ENCODE data around the gene INTS3.

Gene INTS3

DNA sequence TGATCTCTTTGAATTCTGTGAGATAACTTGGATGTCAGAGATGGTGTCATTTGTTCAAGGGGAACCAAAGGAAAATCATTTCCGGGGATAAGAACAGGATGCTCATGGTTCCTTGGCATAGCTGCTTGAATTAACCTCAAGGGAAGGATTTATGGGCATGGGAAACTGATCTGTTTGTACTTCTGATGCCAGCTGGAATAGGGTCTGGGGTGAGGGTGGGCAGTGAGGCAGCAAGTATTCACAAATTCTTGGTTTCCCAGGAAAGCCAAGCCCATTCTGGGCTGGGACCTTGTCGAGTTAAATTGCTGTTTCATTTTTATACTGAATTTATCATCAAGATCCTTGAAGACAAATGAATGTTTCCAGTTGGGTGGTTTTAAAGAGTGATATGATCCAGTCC lies 14.1 kb downstream of the INTS3 start:
- H3K4me1 ChIP-seq (ENCODE audit: control insufficient read depth, insufficient read depth, low read length) = no peaks in the 10 kb centered on the region
- H3K4me3 ChIP-seq (ENCODE audit: low read depth, low read length) = no peak overlapping the region
- no peak for TF ChIP-seq ZNF623 (tag by site-specific recombination; IDR thresholded peaks at IDR 0.05)
- TF ChIP-seq ZNF292 (tag by site-specific recombination; IDR thresholded peaks at IDR 0.05; ENCODE audit: borderline replicate concordance, low read depth) = no peak
- TF ChIP-seq, protein P1, sequence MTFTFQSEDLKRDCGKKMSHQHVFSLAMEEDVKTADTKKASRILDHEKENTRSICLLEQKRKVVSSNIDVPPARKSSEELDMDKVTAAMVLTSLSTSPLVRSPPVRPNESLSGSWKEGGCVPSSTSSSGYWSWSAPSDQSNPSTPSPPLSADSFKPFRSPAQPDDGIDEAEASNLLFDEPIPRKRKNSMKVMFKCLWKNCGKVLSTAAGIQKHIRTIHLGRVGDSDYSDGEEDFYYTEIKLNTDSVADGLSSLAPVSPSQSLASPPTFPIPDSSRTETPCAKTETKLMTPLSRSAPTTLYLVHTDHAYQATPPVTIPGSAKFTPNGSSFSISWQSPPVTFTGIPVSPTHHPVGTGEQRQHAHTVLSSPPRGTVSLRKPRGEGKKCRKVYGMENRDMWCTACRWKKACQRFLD (tag by site-specific recombination; IDR thresholded peaks at IDR 0.05) = no peak
- H3K36me3 ChIP-seq (ENCODE audit: control insufficient read depth in 2 of 2, insufficient read depth in 1 of 2, low read length in 2 of 2) = peaks cover 37 to 83% of the 10 kb centered on the region in 2 experiments
- POLR2A ChIA-PET = interaction anchor here (1.5 kb wide), 1 partner anchor 10 kb away, joined by 5 read pairs; no protein-coding TSS in a partner anchor
- CTCF ChIA-PET = interaction anchor here (0.5 kb wide), 1 partner anchor 585 kb away, joined by 6 read pairs; no protein-coding TSS in a partner anchor
- no peak overlapping the region for H3K27ac ChIP-seq (ENCODE audit: extremely low read depth, low read depth, low read length)
- H3K9me3 ChIP-seq (ENCODE audit: control insufficient read depth, insufficient read depth, low read depth, low read length) = no peaks in the 10 kb centered on the region

DNA sequence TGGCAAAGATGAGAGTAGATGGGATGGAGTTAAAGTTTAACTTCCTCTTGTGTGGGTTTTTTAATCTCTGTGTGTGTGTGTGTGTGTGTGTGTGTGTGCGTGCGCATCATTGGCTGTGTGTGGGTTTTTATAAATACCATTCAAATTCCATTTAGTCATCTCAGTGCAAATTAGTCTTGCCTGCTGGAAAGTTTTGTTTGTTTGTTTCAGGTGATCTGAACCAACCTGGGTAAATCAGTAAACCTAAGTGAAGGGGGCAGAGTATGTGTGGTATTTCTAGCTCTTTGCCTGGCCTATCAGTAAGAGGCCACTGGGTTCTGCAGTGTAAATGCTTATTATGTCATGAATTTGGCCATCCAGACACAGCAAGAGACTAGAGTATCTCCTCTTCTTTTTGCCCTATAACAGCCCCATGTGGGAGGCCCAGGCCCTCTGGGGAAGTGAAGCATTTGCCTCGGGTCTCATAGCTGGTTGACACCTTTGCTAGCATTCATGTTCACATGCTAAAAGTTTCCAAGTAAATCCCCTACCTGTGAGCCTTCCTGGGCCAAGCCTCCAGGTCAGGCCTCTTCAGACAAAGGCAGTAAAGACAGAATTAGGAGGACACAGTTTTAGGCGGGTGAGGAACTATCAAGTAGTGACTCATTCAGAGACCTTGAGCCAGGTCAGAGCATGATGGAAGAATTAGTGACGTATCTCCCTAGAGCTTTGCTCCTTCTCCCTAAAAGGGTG lies 14.7 kb downstream of the INTS3 start:
- no peak overlapping the region for H3K4me3 ChIP-seq (ENCODE audit: low read depth, low read length)
- TF ChIP-seq, protein P2, sequence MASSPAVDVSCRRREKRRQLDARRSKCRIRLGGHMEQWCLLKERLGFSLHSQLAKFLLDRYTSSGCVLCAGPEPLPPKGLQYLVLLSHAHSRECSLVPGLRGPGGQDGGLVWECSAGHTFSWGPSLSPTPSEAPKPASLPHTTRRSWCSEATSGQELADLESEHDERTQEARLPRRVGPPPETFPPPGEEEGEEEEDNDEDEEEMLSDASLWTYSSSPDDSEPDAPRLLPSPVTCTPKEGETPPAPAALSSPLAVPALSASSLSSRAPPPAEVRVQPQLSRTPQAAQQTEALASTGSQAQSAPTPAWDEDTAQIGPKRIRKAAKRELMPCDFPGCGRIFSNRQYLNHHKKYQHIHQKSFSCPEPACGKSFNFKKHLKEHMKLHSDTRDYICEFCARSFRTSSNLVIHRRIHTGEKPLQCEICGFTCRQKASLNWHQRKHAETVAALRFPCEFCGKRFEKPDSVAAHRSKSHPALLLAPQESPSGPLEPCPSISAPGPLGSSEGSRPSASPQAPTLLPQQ (tag by site-specific recombination; IDR thresholded peaks at IDR 0.05) = no peak
- TF ChIP-seq ZNF521 (tag by site-specific recombination; IDR thresholded peaks at IDR 0.05) (no peak), EGR2 (tag by site-specific recombination; IDR thresholded peaks at IDR 0.05; ENCODE audit: low read depth) (peak; percentile 94), ZNF202 (tag by site-specific recombination; IDR thresholded peaks at IDR 0.05; ENCODE audit: borderline replicate concordance) (no peak), ZNF621 (tag by site-specific recombination; IDR thresholded peaks at IDR 0.05) (no peak), KLF8 (tag by site-specific recombination; IDR thresholded peaks at IDR 0.05) (no peak), WT1 (tag by site-specific recombination; IDR thresholded peaks at IDR 0.05) (no peak), KLF16 (tag by site-specific recombination; IDR thresholded peaks at IDR 0.05) (no peak), GLI2 (tag by site-specific recombination; IDR thresholded peaks at IDR 0.05; ENCODE audit: borderline replicate concordance, low read depth) (no peak), TRIM28 (IDR thresholded peaks at IDR 0.05; ENCODE audit: borderline replicate concordance, low read length) (no peak), ZSCAN16 (tag by site-specific recombination; IDR thresholded peaks at IDR 0.05) (no peak), IKZF3 (tag by site-specific recombination; IDR thresholded peaks at IDR 0.05) (no peak), ZNF610 (tag by site-specific recombination; IDR thresholded peaks at IDR 0.05; ENCODE audit: borderline replicate concordance) (no peak), ZFHX2 (tag by site-specific recombination; conservative IDR thresholded peaks at IDR 0.05) (peak; percentile 90), ZNF394 (tag by site-specific recombination; IDR thresholded peaks at IDR 0.05; ENCODE audit: borderline replicate concordance) (no peak), ZNF37A (tag by site-specific recombination; IDR thresholded peaks at IDR 0.05) (no peak), ZNF48 (tag by site-specific recombination; IDR thresholded peaks at IDR 0.05) (no peak), BCL11B (tag by site-specific recombination; IDR thresholded peaks at IDR 0.05; ENCODE audit: low read depth) (no peak), ZNF501 (tag by site-specific recombination; IDR thresholded peaks at IDR 0.05) (no peak), ZNF560 (tag by site-specific recombination; IDR thresholded peaks at IDR 0.05; ENCODE audit: borderline replicate concordance) (no peak)
- TF ChIP-seq, protein P3, sequence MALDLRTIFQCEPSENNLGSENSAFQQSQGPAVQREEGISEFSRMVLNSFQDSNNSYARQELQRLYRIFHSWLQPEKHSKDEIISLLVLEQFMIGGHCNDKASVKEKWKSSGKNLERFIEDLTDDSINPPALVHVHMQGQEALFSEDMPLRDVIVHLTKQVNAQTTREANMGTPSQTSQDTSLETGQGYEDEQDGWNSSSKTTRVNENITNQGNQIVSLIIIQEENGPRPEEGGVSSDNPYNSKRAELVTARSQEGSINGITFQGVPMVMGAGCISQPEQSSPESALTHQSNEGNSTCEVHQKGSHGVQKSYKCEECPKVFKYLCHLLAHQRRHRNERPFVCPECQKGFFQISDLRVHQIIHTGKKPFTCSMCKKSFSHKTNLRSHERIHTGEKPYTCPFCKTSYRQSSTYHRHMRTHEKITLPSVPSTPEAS (tag by site-specific recombination; IDR thresholded peaks at IDR 0.05) = 0 out of 2 replicates have a peak, but pooled peaks have one; percentile 16
- TF ChIP-seq, protein P4, sequence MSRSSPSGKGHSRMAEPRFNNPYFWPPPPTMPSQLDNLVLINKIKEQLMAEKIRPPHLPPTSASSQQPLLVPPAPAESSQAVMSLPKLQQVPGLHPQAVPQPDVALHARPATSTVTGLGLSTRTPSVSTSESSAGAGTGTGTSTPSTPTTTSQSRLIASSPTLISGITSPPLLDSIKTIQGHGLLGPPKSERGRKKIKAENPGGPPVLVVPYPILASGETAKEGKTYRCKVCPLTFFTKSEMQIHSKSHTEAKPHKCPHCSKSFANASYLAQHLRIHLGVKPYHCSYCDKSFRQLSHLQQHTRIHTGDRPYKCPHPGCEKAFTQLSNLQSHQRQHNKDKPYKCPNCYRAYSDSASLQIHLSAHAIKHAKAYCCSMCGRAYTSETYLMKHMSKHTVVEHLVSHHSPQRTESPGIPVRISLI (tag by site-specific recombination; IDR thresholded peaks at IDR 0.05) = no peak
- TF ChIP-seq, protein P5, sequence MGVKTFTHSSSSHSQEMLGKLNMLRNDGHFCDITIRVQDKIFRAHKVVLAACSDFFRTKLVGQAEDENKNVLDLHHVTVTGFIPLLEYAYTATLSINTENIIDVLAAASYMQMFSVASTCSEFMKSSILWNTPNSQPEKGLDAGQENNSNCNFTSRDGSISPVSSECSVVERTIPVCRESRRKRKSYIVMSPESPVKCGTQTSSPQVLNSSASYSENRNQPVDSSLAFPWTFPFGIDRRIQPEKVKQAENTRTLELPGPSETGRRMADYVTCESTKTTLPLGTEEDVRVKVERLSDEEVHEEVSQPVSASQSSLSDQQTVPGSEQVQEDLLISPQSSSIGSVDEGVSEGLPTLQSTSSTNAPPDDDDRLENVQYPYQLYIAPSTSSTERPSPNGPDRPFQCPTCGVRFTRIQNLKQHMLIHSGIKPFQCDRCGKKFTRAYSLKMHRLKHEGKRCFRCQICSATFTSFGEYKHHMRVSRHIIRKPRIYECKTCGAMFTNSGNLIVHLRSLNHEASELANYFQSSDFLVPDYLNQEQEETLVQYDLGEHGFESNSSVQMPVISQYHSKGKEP (tag by site-specific recombination; IDR thresholded peaks at IDR 0.05) = no peak
- TF ChIP-seq, protein P6, sequence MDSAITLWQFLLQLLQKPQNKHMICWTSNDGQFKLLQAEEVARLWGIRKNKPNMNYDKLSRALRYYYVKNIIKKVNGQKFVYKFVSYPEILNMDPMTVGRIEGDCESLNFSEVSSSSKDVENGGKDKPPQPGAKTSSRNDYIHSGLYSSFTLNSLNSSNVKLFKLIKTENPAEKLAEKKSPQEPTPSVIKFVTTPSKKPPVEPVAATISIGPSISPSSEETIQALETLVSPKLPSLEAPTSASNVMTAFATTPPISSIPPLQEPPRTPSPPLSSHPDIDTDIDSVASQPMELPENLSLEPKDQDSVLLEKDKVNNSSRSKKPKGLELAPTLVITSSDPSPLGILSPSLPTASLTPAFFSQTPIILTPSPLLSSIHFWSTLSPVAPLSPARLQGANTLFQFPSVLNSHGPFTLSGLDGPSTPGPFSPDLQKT (IDR thresholded peaks at IDR 0.05; ENCODE audit: borderline replicate concordance, low read depth, low read length) = no peak

More for the DNA sequence above, 14.7 kb downstream of the INTS3 start:
- no peaks in the 10 kb centered on the region for H3K4me1 ChIP-seq (ENCODE audit: control insufficient read depth, insufficient read depth, low read length)
- ChIA-PET CTCF (interaction anchor here (0.5 to 3.8 kb wide), 2 partner anchors 65 to 584 kb away, joined by 6 to 20 read pairs; partner anchors contain the start of gene NPR1), POLR2A (interaction anchor here (0.9 to 1.5 kb wide), 2 partner anchors 10 to 15 kb away, joined by 3 to 5 read pairs; partner anchors contain the start of gene INTS3)
- H3K36me3 ChIP-seq (ENCODE audit: control insufficient read depth in 2 of 2, insufficient read depth in 1 of 2, low read length in 2 of 2) = peaks cover 43 to 83% of the 10 kb centered on the region in 2 experiments
- H3K27ac ChIP-seq (ENCODE audit: extremely low read depth, low read depth, low read length) = no peak overlapping the region
- no peaks in the 10 kb centered on the region for H3K9me3 ChIP-seq (ENCODE audit: control insufficient read depth, insufficient read depth, low read depth, low read length)
